Right lobe of liver (tissue), 4 donors: ENCODE results near the gene DLK2.

Experiments used
- POLR2A ChIP-seq: fragments of 450-650 bp; IDR thresholded peaks from one replicate; pipeline ENCODE4 v1.6.1; 2017; ENCODE audit warnings: antibody characterized with exemption, mild to moderate bottlenecking
- TF ChIP-seq, protein P1 (sequence below), 4 donors: fragments of 200-600 bp in 3 of 4; fragments of 450-650 bp in 1 of 4; IDR thresholded peaks; one replicate each; pipeline versions ENCODE4 v1.5.1 to v1.8.0; 2016 to 2022; ENCODE audit warnings: antibody characterized with exemption in 4 of 4, mild to moderate bottlenecking in 2 of 4
- donor health status: DM: no; HTN: no; CAD: no.
- donor health status: DM: no; HTN: no; CAD: no.
- donor health status: DM: no; HTN: yes; CAD: no.

DNA sequence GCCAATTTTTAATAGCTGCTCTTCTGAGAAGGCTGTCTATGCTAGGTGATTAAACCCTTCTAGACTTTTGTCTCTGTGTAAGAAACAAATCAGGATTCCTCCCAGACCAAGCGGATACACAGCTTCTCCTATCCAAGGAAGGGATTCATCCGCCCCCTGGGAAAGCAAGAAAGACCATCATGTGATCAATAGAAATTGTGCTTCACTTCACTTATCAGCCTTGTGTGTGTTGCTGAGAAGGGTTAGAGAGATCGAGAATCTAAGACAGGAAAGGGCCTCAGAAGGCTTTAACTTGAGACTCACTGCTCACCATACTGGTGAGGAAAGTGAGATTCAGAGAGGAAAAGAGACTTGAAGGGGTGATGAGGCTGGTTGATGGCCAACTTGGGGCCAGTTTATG, 26.5 kb downstream of the DLK2 start:
- TF ChIP-seq, protein P1, sequence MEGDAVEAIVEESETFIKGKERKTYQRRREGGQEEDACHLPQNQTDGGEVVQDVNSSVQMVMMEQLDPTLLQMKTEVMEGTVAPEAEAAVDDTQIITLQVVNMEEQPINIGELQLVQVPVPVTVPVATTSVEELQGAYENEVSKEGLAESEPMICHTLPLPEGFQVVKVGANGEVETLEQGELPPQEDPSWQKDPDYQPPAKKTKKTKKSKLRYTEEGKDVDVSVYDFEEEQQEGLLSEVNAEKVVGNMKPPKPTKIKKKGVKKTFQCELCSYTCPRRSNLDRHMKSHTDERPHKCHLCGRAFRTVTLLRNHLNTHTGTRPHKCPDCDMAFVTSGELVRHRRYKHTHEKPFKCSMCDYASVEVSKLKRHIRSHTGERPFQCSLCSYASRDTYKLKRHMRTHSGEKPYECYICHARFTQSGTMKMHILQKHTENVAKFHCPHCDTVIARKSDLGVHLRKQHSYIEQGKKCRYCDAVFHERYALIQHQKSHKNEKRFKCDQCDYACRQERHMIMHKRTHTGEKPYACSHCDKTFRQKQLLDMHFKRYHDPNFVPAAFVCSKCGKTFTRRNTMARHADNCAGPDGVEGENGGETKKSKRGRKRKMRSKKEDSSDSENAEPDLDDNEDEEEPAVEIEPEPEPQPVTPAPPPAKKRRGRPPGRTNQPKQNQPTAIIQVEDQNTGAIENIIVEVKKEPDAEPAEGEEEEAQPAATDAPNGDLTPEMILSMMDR (IDR thresholded peaks at IDR 0.05): no peak
- no peak for TF ChIP-seq POLR2A
